NCI-H2227 treated with DMSO at 0.1 percent for 48 hours (cell line): ENCODE measurements around the gene SPR.

ENCODE experiments used
- DNase-seq: peaks from one replicate; lab custom pipeline; 2025; lab: John Stamatoyannopoulos, UW

Gene SPR

GRCh38 chr2:72932045-72932740 lies 45.0 kb downstream of the SPR start:
- DNase-seq, result no peak

- DNase-seq, result no peak
These were observed 45.6 kb downstream of the SPR start for GRCh38 chr2:72932805-72933204.

- no peak for DNase-seq
These were observed 46.0 kb downstream of the SPR start for GRCh38 chr2:72933207-72933606.

GRCh38 chr2:72933646-72934151 lies 46.5 kb downstream of the SPR start:
- DNase-seq, result no peak

GRCh38 chr2:72934683-72935610 lies 47.7 kb downstream of the SPR start:
- DNase-seq, result no peak

- DNase-seq, result no peak
These were observed 48.4 kb downstream of the SPR start for GRCh38 chr2:72935611-72935957.

- DNase-seq, result no peak
These were observed 49.6 kb downstream of the SPR start for GRCh38 chr2:72936660-72937355.

GRCh38 chr2:72937356-72937669 lies 50.1 kb downstream of the SPR start:
- DNase-seq, result no peak

GRCh38 chr2:72938455-72938854 lies 51.2 kb downstream of the SPR start:
- DNase-seq, result no peak

GRCh38 chr2:72940361-72940760 lies 53.2 kb downstream of the SPR start:
- no peak for DNase-seq

- no peak for DNase-seq
These were observed 53.6 kb downstream of the SPR start for GRCh38 chr2:72940786-72941185.
